HEK293 (cell line): ENCODE measurements around the gene DDC.

Source experiments
- ZBTB21 ChIP-seq: fragments of 450-650 bp; formaldehyde crosslinking; IDR thresholded peaks from 2 replicates; pipeline ENCODE4 v1.5.1; 2017; ENCODE audit warnings: missing biosample characterization, missing genetic modification characterization
- ZNF132 ChIP-seq: fragments of 450-650 bp; formaldehyde crosslinking; IDR thresholded peaks from 2 replicates; pipeline ENCODE4 v1.5.1; 2017; ENCODE audit warnings: missing biosample characterization, missing genetic modification characterization, borderline replicate concordance
- ZNF292 ChIP-seq: fragments of 450-650 bp; formaldehyde crosslinking; IDR thresholded peaks from 2 replicates; pipeline ENCODE4 v1.5.1; 2016; ENCODE audit warnings: low read depth, missing biosample characterization, missing genetic modification characterization, borderline replicate concordance
- ZNF311 ChIP-seq: fragments of 450-650 bp; formaldehyde crosslinking; IDR thresholded peaks from 2 replicates; pipeline ENCODE4 v1.5.1; 2017; ENCODE audit warnings: missing biosample characterization, missing genetic modification characterization, borderline replicate concordance
- TF ChIP-seq, protein P1 (sequence below): fragments of 450-650 bp; formaldehyde crosslinking; IDR thresholded peaks from 2 replicates; pipeline ENCODE4 v1.5.1; 2016; ENCODE audit warnings: missing biosample characterization, missing genetic modification characterization

DNA sequence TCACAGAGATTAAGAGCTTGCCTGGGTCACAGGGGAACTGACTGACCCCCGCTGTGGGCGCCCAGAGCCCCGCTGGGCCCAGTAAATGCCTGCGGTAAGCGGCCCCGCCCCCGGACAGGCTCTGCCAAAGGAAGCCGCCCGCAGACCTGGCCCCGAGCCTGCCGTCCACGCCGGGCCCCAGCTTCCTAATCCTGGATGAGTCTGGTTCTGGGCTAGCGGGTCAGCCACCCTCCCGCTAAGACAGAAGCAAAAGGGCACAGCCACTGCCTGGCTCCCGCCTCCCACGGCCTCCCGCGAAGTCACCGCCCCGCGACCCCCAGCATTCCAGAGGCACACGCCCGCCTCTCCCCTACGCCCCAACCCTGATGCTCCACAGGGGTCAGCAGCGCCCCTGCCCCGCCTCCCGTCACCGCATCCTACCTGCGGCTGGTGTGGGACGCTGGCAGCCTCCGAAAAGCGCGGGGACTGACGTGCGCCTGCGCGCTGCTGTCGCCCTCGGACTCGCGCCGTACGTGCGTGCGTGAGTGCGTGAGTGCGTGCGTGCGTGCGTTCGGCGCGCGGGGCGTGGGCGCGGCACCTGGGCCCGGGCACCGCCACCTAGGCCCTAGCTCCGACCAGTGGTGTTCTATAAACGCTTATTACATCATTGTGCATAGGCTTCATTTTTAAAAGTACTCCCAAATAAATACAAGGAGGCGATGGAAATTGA lies 115.2 kb downstream of the DDC start, which contains the start of gene FIGNL1:
- TF ChIP-seq, protein P1, sequence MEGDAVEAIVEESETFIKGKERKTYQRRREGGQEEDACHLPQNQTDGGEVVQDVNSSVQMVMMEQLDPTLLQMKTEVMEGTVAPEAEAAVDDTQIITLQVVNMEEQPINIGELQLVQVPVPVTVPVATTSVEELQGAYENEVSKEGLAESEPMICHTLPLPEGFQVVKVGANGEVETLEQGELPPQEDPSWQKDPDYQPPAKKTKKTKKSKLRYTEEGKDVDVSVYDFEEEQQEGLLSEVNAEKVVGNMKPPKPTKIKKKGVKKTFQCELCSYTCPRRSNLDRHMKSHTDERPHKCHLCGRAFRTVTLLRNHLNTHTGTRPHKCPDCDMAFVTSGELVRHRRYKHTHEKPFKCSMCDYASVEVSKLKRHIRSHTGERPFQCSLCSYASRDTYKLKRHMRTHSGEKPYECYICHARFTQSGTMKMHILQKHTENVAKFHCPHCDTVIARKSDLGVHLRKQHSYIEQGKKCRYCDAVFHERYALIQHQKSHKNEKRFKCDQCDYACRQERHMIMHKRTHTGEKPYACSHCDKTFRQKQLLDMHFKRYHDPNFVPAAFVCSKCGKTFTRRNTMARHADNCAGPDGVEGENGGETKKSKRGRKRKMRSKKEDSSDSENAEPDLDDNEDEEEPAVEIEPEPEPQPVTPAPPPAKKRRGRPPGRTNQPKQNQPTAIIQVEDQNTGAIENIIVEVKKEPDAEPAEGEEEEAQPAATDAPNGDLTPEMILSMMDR (tag by site-specific recombination) = peak; percentile 31; the same call in 1 of the 2 replicates
- TF ChIP-seq ZNF292 (tag by site-specific recombination) (no peak), ZNF132 (tag by site-specific recombination) (no peak), ZBTB21 (no peak), ZNF311 (no peak)
